ENCODE data around the gene HIBADH.
"Not testable (repeated sequence)": the region's sequence is repeated elsewhere in the genome, so short reads cannot be mapped to it uniquely, and the experiment has no call there.

HIBADH gene

GRCh38 chr7:27678617-27679260 is 16.1 kb upstream of the HIBADH start:
- no peak for DNase-seq

GRCh38 chr7:27677912-27678612 is 15.4 kb upstream of the HIBADH start:
- DNase-seq = no peak

GRCh38 chr7:27674126-27674525 is 11.4 kb upstream of the HIBADH start:
- DNase-seq = not testable (repeated sequence)

- no peak for DNase-seq
Observed at GRCh38 chr7:27671675-27672074, 9.0 kb upstream of the HIBADH start.

GRCh38 chr7:27670676-27671075 is 8.0 kb upstream of the HIBADH start:
- DNase-seq = no peak

GRCh38 chr7:27670177-27670576 is 7.5 kb upstream of the HIBADH start:
- no peak for DNase-seq

GRCh38 chr7:27665531-27665930 is 2.8 kb upstream of the HIBADH start:
- DNase-seq = no peak

- no peak for DNase-seq
Observed at GRCh38 chr7:27663989-27664331, 1.3 kb upstream of the HIBADH start.

GRCh38 chr7:27661811-27662489 is 733 bp downstream of the HIBADH start:
- DNase-seq = no peak

- DNase-seq = no peak
Observed at GRCh38 chr7:27656724-27657123, 6.0 kb downstream of the HIBADH start.

GRCh38 chr7:27655184-27655583 is 7.5 kb downstream of the HIBADH start:
- DNase-seq = no peak

GRCh38 chr7:27652518-27652917 is 10.2 kb downstream of the HIBADH start:
- DNase-seq = no peak

- DNase-seq = no peak
Observed at GRCh38 chr7:27651702-27652101, 11.0 kb downstream of the HIBADH start.

GRCh38 chr7:27650283-27650682 is 12.4 kb downstream of the HIBADH start:
- DNase-seq = no peak

GRCh38 chr7:27647489-27647888 is 15.2 kb downstream of the HIBADH start:
- DNase-seq = no peak

GRCh38 chr7:27647046-27647445 is 15.6 kb downstream of the HIBADH start:
- DNase-seq = no peak

- DNase-seq = no peak
Observed at GRCh38 chr7:27642271-27642670, 20.4 kb downstream of the HIBADH start.

- DNase-seq = no peak
Observed at GRCh38 chr7:27641581-27642230, 21.0 kb downstream of the HIBADH start.

- no peak for DNase-seq
Observed at GRCh38 chr7:27640884-27641574, 21.7 kb downstream of the HIBADH start.

GRCh38 chr7:27639851-27640250 is 22.8 kb downstream of the HIBADH start:
- no peak for DNase-seq

- not testable (repeated sequence) for DNase-seq
Observed at GRCh38 chr7:27639048-27639447, 23.6 kb downstream of the HIBADH start.

GRCh38 chr7:27636326-27637006 is 26.2 kb downstream of the HIBADH start:
- no peak for DNase-seq

GRCh38 chr7:27635728-27636127 is 27.0 kb downstream of the HIBADH start:
- DNase-seq = no peak
